ELF-1 (cell line): ENCODE data around the gene KRT33A.
A peak's percentile ranks its signal among the peaks of the same experiment; 100 is the strongest.
"Not testable (repeated sequence)": the region's sequence is repeated elsewhere in the genome, so short reads cannot be mapped to it uniquely, and the experiment has no call there.

ENCODE experiments used
- DNase-seq: peaks from one replicate; pipeline ENCODE4 v3.0.0-alpha.2; 2016; ENCODE audit warnings: low read depth, low spot score

KRT33A gene

DNA sequence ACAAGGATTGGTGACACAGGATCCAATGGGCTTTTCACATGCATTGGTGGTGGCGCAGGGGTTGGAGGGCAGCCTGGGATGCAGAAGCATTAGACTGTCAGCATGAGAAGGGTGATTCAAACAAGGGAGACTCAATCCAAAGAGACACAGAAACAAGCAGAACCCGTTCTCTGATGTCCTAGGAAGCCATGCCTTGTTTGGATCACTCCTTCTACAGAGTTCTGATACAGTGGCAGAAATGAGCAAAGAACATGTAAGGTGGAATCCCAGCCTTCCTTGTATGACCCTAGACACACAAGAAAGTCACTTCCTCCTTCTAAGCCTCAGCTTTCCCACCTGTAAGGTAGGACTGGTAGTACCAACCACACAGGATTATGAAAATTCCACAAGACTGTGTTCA, 13.3 kb upstream of the KRT33A start:
- DNase-seq, result no peak

GRCh38 chr17:41360296-41360995, 9.8 kb upstream of the KRT33A start:
- DNase-seq, result peak; percentile 58

DNA sequence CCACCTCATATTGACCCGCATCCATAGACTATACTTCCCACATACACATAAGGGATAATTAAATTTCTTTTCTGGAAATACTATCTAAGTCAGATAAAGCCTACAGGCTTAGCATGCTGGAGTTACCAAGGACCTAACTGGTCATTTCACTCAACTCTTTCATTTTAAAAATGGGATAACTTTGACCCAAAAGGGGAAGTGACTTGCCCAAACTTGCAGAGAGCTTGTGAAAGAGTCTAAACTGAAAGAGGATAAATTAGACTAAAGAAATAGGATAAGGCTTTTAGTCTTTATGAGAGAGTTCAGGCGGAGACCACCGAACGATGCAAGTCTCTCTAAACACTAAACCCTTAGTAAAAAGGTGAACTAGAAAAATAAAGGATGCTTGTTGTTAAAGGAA, 3.9 kb upstream of the KRT33A start:
- no peak for DNase-seq

DNA sequence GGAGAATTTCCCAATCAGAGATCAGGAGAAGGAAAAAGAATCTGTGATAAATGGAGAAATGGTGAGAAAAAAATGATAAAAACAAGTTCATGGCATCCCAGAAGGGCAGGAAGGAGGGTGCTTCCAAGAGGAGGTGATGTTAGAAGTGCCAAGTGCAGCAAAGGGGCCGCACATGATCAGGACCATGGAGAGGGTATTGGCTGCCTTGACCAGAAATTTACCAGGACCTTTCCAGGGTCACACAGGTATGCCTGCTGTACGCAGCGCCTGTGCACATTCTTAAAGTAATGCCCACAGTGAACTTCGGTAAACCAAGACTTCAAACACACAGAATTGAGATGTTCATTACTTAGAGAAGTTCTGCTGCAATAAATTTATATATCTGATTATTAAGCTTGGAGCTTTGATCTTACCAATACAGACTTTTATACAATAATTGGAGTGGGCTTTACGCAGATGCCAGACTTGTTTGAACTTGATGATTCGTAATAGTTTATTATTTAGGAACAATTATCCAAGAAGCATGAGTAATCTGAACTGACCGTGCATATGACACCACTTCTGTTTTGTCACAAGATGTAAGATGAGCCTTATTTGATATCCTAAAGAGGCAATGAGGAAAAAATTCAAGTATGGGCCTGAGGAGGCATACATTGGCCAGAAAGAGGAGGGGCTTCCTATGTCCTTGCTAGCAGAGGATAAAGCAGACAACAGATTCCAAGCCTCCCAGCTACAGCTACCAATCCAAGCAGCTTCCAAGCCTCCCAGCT, 2.2 kb upstream of the KRT33A start:
- DNase-seq, result no peak

GRCh38 chr17:41351177-41351576, 549 bp upstream of the KRT33A start:
- DNase-seq, result no peak

DNA sequence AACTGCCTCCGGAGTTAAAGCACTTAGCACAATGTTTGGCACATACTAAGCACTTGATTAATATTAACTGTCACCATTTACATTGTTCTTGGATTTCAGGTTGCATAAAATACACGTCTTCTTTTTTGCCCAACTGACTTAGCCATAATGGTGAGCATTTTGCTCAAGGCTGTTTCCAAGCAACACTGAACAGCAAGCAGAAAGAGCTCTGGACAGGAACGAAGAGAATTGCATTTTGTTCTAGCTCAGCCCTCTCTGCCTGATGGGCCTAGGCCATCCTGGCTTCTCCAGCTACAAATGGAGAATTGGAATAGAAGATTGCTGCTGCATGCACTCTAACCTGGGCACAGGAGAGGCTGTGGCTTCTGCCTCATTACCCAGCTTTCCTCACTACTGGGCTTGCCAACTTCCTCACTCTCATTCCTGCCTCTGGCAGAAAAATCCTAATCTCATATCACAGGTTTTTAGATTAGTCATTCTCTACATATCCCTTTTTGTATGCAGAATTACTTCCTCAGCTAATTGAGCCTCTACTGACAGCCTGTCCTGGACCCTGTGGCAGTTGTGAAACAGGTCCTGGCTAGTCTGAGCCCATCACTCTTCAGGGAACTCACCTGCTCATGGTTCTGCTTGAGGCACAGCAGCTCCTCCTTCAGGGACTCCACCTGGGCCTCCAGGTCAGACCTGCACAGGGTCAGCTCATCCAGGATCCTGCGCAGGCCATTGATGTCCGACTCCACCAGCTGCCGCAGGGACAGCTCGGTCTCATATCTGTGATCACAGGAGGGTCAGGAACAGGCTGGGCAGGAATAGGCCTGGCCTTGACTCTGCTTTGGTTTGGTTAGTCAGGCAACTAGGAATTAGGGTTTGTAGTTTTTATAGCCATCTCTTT, 2.5 kb downstream of the KRT33A start:
- DNase-seq, result no peak

DNA sequence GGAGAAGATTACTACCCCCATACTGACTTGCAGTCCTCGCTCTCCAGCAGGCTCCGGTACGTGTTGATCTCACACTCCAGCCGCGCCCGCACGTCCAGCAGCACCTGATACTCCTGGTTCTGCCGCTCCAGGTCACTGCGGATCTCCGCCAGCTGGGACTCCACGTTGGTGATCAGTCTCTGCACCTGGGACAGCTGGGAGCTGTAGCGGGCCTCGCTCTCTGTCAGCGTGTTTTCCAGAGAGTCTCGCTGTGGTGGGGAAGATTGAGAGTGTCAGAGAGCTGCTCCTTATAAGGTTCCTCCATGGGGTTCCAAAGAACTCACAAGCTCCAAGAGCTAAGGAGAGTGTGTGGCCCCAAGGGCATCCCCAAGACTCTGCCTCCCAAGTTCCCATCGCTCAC, 4.2 kb downstream of the KRT33A start:
- DNase-seq, result not testable (repeated sequence)

- no peak for DNase-seq
Observed at GRCh38 chr17:41345992-41346391, 4.6 kb downstream of the KRT33A start.

GRCh38 chr17:41343029-41343428, 7.6 kb downstream of the KRT33A start:
- DNase-seq, result no peak

DNA sequence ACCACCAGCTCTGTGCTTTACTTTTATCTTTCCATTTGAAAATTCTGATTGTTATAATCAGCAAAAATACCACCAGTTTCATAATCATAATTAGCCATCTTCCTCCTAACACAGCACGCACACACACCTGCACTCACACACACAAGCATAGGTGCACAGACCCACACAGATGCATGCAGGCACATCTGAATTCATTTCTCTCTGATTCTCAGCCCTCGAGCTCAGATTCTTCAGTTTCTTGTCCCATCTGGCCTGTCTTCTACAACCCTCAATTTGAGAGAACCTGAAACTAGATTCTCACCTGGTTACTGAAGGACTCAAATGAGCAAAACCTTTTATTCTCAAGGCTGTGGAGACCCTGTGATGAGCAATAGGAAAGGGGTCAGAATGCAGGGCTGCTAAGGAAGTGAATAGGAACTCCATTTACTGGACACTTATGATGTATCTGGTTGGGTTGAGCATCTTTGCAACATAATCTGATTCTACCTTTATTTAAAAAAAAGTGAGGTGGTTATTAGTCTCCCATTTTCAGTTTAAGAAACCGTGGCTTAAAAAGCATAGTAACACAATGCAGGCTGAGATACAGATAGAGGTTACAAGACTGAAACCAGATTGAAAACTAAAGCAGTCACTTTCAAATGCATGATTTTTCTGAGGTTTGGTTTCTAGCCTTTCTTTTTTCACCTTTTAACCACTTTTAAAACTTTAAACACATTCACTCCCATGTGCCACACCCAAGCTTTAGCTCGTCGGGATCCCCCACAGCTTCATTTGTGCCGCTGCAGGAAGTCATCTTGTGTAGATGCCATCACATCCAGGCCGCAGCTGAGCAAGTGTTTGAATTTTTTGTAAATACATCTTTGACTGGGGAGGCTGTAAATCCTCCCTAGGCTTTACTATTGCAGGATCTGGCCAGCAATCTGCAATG, 9.4 kb downstream of the KRT33A start:
- DNase-seq, result no peak

GRCh38 chr17:41340494-41340893, 10.1 kb downstream of the KRT33A start:
- no peak for DNase-seq

DNA sequence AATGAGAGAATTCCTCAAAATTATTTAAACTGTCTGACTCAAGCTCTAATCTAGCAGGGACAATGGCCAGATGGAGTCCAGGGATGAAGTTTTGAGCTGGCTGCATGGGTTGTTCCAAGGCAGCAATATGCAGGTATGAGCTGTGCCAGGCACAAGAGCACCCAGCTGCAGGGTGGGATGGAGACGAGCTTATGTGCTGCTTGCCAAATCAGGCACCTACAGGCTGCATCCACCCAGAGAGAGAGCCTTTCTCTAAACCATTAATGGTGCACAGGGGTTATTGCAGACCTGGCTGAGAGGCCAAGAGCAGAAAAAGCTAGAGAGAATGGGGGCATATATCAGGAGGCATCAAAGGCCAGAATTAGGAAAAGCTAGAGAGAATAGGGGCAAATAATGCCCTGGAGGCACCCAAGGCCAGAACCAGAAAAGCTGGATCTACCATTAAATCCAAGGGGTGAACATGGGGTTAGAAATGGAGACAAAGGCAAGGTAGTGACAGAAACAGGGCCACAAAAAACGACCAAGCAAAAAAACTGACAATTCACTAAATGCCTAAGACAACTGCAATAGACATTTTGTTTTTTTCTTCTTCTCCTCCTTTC, 11.0 kb downstream of the KRT33A start:
- no peak for DNase-seq

- no peak for DNase-seq
Observed at GRCh38 chr17:41338961-41339485, 11.6 kb downstream of the KRT33A start.

GRCh38 chr17:41335747-41336146, 14.9 kb downstream of the KRT33A start:
- DNase-seq, result no peak

- DNase-seq, result no peak
Observed at GRCh38 chr17:41334385-41335305, 16.0 kb downstream of the KRT33A start.

DNA sequence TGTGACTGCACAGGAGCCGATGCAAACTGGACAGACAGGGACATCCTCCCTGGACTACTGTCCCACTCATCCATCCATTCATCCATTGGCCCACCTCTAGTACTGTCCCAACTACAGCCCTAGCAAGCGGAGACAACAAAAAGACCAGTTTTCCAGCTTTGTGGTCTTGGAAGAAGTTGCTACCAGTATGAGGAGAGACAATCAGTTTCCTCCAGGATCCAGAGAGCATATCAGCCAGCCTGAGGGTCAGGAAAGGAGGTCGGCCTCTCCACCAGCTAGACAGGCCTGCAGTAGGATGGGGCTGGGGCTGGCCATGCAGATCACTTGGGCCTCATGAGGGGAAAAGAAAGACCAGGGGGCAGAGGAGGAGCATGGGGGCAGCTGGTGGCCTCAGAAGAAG, 16.8 kb downstream of the KRT33A start:
- DNase-seq, result no peak

DNA sequence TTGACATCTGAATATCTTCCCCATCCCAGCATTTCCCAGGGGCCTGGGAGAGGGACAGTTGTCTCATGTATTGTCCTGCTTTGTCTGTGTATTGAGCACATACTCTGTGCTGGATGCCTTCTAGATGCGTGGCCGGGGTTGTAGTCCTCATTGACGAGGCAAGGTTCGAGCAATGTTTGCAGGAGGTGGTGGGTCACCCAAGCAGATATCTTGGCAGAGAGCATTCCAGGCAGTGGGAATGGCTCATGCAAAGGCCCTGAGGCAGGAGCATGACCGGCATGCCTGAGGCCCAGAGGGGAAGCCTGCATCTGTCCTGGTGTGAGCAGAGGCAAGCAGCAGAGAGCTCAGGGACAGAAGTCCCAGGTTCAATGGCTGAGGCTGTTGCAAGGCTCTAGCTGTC, 17.5 kb downstream of the KRT33A start:
- DNase-seq, result no peak

- DNase-seq, result no peak
Observed at GRCh38 chr17:41332239-41332638, 18.4 kb downstream of the KRT33A start.

GRCh38 chr17:41331606-41332005, 19.0 kb downstream of the KRT33A start:
- DNase-seq, result no peak
